Right cardiac atrium (tissue), 5 donors: ENCODE measurements around the gene UVRAG. TPM values are rescaled to one million over a fixed set of nuclear protein-coding genes. Genes with fewer than 3 reads are reported as not detected.

Experiments used
- ATAC-seq, 2 donors: fragments of 200-7000 bp; cut with Tn5 transposase; one replicate each; pipeline versions ENCODE4 v1.8.0 to v1.9.1; 2020; ENCODE audit warnings: moderate library complexity in 2 of 2, mild to moderate bottlenecking in 1 of 2
- DNase-seq, 3 donors: peaks; one replicate each; pipeline ENCODE4 v3.0.0-alpha.2; 2020
- H3K27ac ChIP-seq: one replicate; pipeline ENCODE4 v1.5.1; 2013; ENCODE audit warnings: mild to moderate bottlenecking, low read length, control low read depth, moderate library complexity
- H3K27me3 ChIP-seq: one replicate; pipeline ENCODE4 v1.6.1; 2013; ENCODE audit not compliant: control insufficient read depth, insufficient read depth
- H3K4me1 ChIP-seq: one replicate; pipeline ENCODE4 v1.6.1; 2013; ENCODE audit warnings: low read length; ENCODE audit not compliant: control insufficient read depth, insufficient read depth
- H3K4me3 ChIP-seq: one replicate; pipeline ENCODE4 v1.5.1; 2013; ENCODE audit warnings: low read length, control low read depth
- H3K9me3 ChIP-seq: one replicate; pipeline ENCODE4 v1.6.1; 2013; ENCODE audit warnings: low read length; ENCODE audit not compliant: control insufficient read depth
- WGBS: extraction: QIAGEN DNeasy Blood & Tissue Kit; methylation state at CpG from one replicate; pipeline ENCODE4 v1.1.7; 2013; 5-methylcytosine and 5-hydroxymethylcytosine counted together
- intact Hi-C, 4 donors: fragments of 100-400 bp; cut with DNase I; formaldehyde crosslinking; loops; one replicate each; pipeline versions ENCODE4 v1.11.0 to v1.14.0; 2022 to 2023
- polyA plus RNA-seq: library from polyadenylated mRNA; stranded (reverse); fragments of 200-250 nt; gene quantifications from one replicate; pipeline ENCODE4 v1.2.3, GENCODE V29; 2013
- total RNA-seq, 4 donors: library from RNA; stranded (reverse); fragmentation: NEBNext Ultra II Directional; extraction: Animal tissue kit (Norgen Biotek cat#: 25700); gene quantifications; one replicate each; pipeline ENCODE4 v1.2.1, GENCODE V29; 2021
- donor health status: healthy with polysubstance abuse.
- donor health status: DM: no; HTN: yes; CAD: no.
- donor health status: DM: no; HTN: no; CAD: no.
- donor health status: DM: no; HTN: yes; CAD: no; lungs with severe emphysema.
- donor health status: DM: yes; HTN: yes; CAD: no.

The UVRAG gene
- total and polyA plus RNA-seq, 5 donors: 5.5 to 18.5 (median 13.9) TPM

DNA sequence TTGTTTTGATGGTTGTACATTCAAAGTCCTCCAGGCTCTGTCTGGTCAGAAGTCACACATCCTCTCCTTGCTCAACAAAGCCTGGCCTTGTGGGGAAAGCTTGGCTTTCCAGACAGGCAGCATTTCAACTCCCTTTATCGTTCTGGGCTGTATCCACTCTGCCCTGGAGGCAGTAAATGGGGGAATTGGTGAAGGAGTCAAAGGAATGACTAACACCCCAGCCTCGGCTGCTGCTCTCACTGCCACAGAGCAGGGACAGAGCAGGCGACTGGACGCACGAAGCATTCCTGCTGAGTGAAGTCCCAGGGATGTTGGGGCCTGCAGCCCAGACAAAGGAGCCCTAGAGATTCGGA lies 338.5 kb downstream of the UVRAG start:
- WGBS: 61% methylated on average over 6 of the region's 6 CpGs
- Histone ChIP-seq H3K27ac (peak overlapping the region; percentile 15), H3K4me1 (peaks cover 3% of the 10 kb centered on the region), H3K9me3 (no peaks in the 10 kb centered on the region), H3K4me3 (no peak overlapping the region), H3K27me3 (no peaks in the 10 kb centered on the region)
- DNase-seq (peak; percentile 56 to 76 (median 70)), ATAC-seq (peak; percentile 61 to 70)
- intact Hi-C loops: loop anchor here (2.0 to 10.0 kb wide), 3 partner anchors 256 to 349 kb away; no protein-coding TSS in a partner anchor

GRCh38 chr11:76155500-76156227 lies 340.7 kb downstream of the UVRAG start:
- Histone ChIP-seq H3K27me3 (no peaks in the 10 kb centered on the region), H3K9me3 (no peaks in the 10 kb centered on the region), H3K4me3 (no peak overlapping the region), H3K4me1 (peaks cover 3% of the 10 kb centered on the region), H3K27ac (no peak overlapping the region)
- WGBS: 71% methylated on average over 11 of the region's 11 CpGs
- ATAC-seq (no peak), DNase-seq (no peak)
- intact Hi-C loops: loop anchor here in 1 of 4 donors (10.0 kb wide), 1 partner anchor 351 kb away; no protein-coding TSS in a partner anchor

DNA sequence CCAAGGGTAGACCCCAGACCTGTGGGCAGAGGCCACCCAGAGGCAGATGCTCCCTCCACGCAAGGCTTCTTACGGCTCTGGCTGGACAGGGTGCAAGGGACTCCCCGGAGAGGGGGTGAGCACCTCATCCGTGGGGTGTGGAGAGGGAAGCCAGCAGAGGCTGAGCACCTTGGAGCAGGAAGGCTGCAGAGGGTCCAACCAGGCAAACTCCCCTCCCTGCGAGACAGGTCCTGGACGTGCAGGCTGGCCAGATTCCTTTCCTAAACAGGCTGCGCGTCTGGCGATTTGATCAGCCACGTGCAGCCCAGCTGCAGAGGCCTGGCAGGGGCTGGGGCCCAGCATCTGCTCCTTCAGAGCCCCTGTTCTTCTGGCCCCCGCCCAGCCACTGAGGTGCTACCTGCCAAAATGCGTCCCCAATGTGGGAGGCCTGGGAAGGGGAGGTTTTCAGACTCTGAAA lies 342.0 kb downstream of the UVRAG start:
- Histone ChIP-seq H3K4me3 (no peak overlapping the region), H3K27me3 (no peaks in the 10 kb centered on the region), H3K27ac (no peak overlapping the region), H3K9me3 (no peaks in the 10 kb centered on the region), H3K4me1 (peaks cover 3% of the 10 kb centered on the region)
- ATAC-seq (no peak), DNase-seq (no peak)
- intact Hi-C loops: loop anchor here in 1 of 4 donors (10.0 kb wide), 1 partner anchor 352 kb away; no protein-coding TSS in a partner anchor
- 81% methylated on average over 12 of the region's 12 CpGs for WGBS

DNA sequence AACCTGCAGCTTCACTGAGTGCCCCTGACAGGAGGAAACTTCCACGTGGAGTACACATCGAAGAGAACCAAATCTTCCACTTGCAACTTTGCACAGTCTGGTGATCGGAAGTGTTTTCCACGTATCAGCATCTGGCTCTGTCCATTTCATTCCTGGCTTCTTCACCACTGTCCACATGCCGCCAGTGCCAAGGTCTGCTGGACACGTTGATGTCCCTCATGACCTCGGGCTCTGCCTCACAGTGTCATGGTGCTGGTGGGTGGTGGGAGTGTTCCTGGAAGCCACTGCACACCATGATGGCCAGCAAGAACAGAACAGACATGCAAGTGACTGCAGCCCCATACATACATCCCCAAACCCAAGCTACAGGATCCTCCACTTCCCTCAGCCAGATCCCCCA lies 342.9 kb downstream of the UVRAG start:
- Histone ChIP-seq H3K4me3 (no peak overlapping the region), H3K27me3 (no peaks in the 10 kb centered on the region), H3K4me1 (peaks cover 2% of the 10 kb centered on the region), H3K9me3 (no peaks in the 10 kb centered on the region), H3K27ac (no peak overlapping the region)
- DNase-seq (no peak), ATAC-seq (no peak)
- intact Hi-C loops: loop anchor here in 1 of 4 donors (10.0 kb wide), 1 partner anchor 353 kb away; no protein-coding TSS in a partner anchor
- 56% methylated on average over 7 of the region's 7 CpGs for WGBS

- intact Hi-C loops: loop anchor here in 1 of 4 donors (10.0 kb wide), 1 partner anchor 354 kb away; no protein-coding TSS in a partner anchor
- 92% methylated on average over 24 of the region's 24 CpGs for WGBS
- no peak for DNase-seq
- Histone ChIP-seq H3K4me3 (no peak overlapping the region), H3K27me3 (no peaks in the 10 kb centered on the region), H3K4me1 (peaks cover 2% of the 10 kb centered on the region), H3K9me3 (no peaks in the 10 kb centered on the region), H3K27ac (no peak overlapping the region)
- ATAC-seq: no peak
These were observed 343.6 kb downstream of the UVRAG start for GRCh38 chr11:76158394-76159302.

- no peaks in the 10 kb centered on the region for H3K27me3 ChIP-seq
- no peak overlapping the region for H3K4me3 ChIP-seq
- DNase-seq (no peak), ATAC-seq (no peak)
- no peak overlapping the region for H3K27ac ChIP-seq
- peaks cover 2% of the 10 kb centered on the region for H3K4me1 ChIP-seq
- no peaks in the 10 kb centered on the region for H3K9me3 ChIP-seq
- WGBS: 84% methylated on average over 14 of the region's 14 CpGs
- intact Hi-C loops: loop anchor here in 1 of 4 donors (10.0 kb wide), 1 partner anchor 355 kb away; no protein-coding TSS in a partner anchor
These were observed 344.4 kb downstream of the UVRAG start for GRCh38 chr11:76159303-76159937.

- no peaks in the 10 kb centered on the region for H3K27me3 ChIP-seq
- H3K4me1 ChIP-seq: peaks cover 2% of the 10 kb centered on the region
- no peak overlapping the region for H3K4me3 ChIP-seq
- peak in 1 of 3 donors; percentile 46 for DNase-seq
- intact Hi-C loops: loop anchor here in 1 of 4 donors (10.0 kb wide), 1 partner anchor 355 kb away; no protein-coding TSS in a partner anchor
- no peak for ATAC-seq
- 88% methylated on average over 14 of the region's 14 CpGs for WGBS
- no peak overlapping the region for H3K27ac ChIP-seq
- H3K9me3 ChIP-seq: no peaks in the 10 kb centered on the region
These were observed 345.1 kb downstream of the UVRAG start for GRCh38 chr11:76159983-76160661.

DNA sequence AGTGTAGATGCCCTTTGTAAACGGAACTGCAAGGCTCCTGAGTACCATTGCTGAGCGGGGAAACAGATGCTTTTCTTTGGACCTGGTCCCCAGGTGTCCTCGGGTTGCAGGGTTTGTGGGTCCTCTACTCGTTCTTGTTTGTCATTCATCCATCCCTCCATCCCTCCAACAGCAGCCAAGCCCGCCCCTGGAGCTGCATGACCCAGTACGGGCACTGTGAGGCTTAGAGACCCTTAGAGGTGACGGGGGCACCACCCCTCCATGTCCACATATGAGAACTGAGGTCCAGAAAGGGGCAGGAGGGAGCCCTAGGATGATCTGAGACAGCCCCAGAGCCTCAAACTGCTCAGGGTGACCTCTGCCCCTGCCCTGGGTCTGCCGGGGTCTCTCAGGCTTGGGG lies 345.8 kb downstream of the UVRAG start:
- no peak for ATAC-seq
- Histone ChIP-seq H3K27ac (no peak overlapping the region), H3K4me1 (peaks cover 2% of the 10 kb centered on the region), H3K9me3 (no peaks in the 10 kb centered on the region), H3K27me3 (no peaks in the 10 kb centered on the region), H3K4me3 (no peak overlapping the region)
- intact Hi-C loops: no loop called here
- whole genome bisulfite sequencing: 75% methylated on average over 8 of the region's 8 CpGs
- DNase-seq: no peak

DNA sequence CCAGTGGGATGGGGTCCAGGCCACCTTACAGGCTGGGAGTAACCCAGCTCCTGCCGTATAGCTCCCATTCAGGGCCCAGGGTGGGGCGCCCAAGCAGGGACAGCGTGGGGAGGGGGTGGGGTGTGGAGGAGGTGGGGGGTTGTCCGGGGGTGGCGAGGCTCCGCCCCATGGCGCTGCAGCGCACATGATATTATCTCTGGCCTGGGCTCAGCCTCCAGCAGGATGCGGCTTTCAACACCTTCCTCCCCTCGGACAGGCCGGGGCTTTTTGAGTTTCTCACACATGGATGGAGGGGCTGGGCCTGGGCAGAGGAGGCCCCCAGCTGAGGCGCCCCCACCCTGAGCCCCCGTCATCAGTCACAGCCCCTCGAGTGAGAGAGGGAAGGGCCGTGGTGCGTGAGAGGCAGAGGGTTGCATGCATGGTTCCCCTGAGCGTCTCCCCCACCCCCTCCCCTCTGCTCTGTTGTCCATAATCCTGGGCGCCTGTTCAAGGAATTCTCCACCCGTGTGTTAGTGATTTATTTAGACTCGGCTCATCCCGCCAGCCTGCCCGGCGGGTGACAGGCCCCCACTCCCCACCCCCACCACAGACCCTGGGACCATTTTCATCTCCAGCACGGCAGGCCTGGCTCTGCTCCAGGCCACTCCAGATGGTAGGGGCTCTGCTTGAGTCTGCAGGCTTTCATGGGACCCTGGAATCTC lies 346.4 kb downstream of the UVRAG start:
- DNase-seq: peak; percentile 55 to 83 (median 82)

More for the DNA sequence above, 346.4 kb downstream of the UVRAG start:
- Histone ChIP-seq H3K4me1 (peaks cover 2% of the 10 kb centered on the region), H3K4me3 (peak overlapping the region; percentile 9), H3K27ac (no peak overlapping the region), H3K27me3 (no peaks in the 10 kb centered on the region), H3K9me3 (no peaks in the 10 kb centered on the region)
- intact Hi-C loops: no loop called here
- 8% methylated on average over 24 of the region's 24 CpGs for WGBS
- peak; percentile 71 to 75 for ATAC-seq
